Activated CD4-positive, alpha-beta T cell treated with anti-CD3 and anti-CD28 coated beads, Interleukin-2, Interleukin-6, amounts not matched to agents 100 ng/mL and 50 ng/mL, durations not matched to agents 16 hours and 8 hours (primary cell): ENCODE results near the gene ACOT7.

Source experiments
- DNase-seq: peaks from one replicate; pipeline ENCODE4 v3.0.0-alpha.2; 2020

The ACOT7 gene

DNA sequence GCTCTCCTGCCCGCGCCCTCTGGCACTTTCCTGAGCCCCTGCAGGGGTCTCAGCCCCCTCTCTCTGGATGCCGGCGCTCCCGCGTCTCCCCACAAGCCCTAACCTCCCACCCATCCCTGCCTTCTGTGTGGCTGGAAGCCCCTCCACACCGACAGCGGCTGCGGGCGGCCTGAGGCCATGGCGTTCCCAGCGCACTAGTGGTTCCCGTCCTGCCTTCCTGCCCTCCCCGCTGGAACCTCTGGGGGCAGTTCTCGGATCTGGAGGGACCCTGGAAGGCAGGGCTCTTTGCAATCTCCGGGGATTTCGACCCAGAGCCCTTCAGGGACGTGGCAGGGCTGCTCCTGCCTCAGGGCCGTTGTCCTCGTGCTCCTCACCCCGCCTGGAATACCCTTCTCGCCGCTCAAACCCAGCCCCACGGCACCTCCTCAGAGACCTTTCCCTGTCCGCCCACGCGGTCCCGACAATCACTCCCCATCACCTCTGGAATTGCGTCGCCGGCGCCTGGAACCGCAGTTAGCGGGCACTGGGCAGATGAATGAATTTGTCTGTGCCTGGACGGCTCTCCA lies 30.5 kb upstream of the ACOT7 start:
- no peak for DNase-seq

DNA sequence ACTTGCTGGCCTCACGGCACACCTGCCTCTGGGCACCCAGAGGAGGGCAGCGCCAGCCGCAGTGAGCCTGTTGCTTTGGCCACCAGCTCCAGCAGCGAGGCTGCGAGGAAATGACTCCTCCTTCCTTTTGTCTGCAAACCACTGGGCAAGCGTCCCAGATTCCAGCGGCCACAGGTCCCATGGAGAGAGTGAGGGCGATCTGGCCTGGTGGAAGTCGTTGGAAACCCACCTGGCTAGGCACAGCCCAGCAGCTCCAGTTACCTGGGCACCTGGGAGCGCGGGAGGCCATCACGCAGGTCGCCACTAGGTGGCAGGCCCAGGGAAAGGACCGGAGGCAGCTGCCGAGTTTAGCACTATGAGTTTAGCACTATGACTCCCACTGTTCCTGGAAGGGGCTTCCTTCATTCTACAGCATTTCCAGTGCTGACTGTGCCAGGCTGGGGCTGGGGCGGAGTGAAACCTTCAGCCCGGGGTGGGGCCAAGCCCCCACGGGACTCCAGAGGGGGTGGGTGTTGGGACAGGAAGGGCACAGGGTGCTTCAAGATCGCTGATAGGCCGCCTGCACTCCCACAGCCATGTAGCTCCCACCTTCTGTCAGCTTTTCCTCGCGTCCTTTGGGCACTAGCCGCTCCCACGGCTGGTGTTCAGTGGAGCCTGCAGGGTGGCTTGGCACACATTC lies 29.9 kb upstream of the ACOT7 start:
- peak; percentile 75 for DNase-seq

DNA sequence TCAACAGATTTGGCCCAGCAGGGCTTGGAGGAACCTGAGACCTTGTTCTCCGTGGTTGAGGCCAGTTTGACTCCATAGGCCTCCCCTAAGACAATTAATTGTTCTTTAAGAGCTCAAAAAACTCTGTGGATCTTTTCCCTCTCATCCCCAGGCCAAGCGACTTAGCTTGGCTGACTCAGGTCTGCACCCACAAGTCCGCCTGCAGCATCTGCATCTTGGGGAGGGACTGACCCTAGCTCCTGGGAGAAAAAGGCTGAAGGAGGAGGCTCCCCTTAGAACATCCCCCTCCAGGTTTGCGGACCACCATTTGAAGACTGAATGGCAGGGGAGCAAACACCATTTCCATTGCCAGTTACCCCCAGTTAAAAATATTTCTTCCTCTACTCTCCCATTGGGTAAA lies 27.7 kb upstream of the ACOT7 start:
- DNase-seq: no peak

DNA sequence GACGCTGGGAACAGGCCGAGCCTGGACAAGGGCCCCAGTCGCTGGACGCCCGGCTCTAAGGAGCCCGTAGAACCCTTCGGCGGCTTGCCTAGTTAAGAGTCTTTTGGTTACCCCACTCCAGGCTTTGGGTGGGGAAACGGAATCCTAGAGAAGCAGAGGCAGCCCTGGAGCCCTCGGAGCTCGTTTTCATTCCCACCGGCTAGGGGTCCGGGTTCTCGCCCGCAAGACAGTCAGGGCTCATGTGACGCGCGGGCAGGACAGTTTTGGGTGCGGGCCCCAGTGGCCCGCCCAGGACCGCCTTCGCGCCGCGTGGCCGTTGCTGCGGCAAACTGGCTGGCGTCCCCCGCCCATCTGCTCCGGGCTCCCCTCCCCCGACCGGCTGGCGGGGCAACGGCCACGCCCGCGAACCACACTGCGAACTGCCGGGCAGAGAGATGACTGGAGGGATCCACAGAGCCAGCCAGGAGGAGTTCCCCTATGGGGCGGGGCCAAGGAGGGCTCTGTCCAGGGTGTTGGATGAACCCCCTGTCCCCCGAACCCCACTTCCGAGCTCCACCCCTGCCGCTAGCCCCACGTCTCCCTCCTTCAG lies 27.0 kb upstream of the ACOT7 start:
- peak; percentile 23 for DNase-seq

DNA sequence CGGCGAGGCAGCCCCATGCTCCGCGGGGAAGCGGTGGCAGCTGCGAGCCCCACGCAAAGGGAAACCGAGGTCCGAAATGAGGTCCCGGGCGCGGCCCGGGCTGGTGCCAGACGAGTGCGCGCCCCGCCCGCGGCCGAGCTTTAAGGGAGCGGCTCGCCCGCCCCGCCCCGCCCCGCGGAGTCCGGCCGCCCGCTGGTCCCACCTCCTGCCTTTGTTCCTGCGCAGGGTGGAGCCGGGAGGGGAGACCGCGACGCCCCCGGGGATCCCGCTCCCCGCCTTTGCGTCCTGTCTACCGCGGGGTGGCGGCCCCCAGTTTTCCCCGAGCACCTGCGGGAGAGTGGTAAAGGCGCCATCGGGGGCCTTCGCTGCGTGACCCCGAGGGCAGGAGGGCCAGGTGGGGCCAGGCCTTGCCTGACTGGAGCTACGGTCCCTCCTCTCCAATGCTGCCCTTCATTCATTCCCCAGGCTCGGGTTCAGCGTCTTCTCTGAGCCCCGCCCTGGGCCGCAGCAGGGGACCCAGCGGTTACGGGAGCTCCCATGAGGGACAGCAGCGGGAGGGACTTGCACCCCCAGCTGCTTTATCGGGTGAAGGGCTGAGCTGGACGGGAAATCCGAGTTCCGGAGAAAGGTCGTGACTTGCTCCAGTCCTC lies 26.4 kb upstream of the ACOT7 start, which contains the start of gene HES2:
HES2 (minus strand) TSS at position 116 of the 650 bp plus-strand sequence; CDS start at position 17, 99 bp downstream.
- peak; percentile 16 for DNase-seq

DNA sequence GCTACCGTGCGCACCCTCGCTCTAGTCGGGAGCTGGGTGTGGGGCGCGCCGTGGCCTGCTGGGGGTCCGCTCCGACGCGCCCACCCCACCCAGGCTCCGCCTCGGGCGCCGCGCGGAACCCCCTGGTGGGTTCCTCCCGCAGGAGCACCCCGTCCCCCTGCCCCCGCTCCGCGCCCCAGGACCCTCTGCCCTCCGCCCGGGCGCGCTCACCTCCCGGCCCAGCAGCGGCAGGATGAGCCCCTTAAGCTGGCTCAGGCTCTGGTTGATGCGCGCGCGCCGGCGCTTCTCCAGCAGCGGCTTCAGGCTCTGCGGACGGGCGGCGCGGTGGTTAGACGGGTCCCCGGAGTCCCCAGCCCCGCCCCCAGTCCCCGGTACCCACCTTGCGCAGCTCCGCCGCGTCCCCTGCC lies 25.8 kb upstream of the ACOT7 start:
- no peak for DNase-seq

DNA sequence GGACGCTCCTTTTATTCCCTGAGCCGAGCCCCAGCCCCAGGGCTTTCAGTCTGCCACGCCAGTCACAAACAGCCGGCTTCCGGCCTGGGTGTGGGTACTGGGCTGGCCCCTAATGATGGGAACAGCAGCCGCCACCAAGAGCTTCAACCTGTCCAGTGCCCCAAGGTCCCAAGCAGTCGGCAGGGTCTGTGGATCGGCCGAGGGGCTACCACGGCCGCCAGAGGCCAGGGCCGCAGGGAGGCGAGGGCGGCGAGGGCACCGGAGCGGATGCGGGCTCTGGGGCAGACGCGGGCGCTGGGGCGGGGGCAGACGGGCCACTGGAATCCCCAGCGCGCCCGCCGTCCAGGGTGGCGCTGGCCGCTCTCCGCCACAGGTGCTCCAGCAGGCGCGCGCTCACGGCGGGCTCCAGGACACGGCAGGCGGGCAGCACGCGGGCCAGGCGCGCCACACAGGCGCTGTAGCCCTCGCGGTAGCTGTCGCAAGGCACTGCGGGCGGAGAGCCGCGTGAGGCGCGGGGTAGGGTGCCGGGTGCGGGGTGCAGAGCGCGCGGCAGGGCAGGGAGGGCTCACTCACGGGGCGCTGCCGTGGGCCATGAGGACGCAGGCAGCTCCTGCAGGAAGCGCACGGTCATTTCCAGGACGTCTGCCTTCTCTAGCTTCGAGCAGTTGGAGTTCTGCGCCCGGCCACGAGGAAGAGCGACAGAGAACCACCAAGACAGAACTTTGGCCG lies 25.3 kb upstream of the ACOT7 start:
- DNase-seq: no peak

DNA sequence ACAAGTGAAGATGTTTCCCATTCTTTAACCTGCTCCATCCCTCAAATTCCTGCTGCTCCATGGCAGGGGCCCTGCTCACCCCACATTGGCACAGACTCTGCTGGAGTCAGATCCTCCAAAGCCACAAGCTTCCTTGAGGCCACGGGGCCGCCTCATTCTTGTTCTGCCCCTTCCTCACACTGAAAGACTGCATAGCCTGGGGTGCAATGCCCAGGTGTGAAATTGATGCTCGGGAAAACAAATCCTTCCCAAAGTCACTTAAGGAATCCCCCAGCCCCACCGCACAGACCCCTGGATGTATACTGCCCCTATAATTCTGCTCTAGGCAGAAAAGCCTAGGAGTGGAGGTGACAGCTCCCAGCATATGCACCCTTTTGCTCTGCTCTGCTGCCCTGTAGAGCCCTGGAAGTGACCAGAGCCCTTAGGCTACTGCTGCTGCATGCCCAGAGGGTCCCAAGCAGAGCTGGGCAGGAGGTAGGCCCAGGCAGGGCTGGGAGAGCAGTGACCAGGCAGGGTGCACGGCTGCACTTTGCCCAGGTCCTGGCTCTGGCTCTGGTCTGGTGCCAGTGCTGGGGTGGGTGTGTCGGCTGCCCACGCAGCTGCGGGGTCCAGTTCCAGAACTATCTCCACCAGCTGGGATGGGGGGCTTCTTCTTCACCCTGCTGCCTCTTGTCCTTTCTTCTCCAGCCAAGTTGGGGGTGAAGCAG lies 24.5 kb upstream of the ACOT7 start:
- DNase-seq: no peak

DNA sequence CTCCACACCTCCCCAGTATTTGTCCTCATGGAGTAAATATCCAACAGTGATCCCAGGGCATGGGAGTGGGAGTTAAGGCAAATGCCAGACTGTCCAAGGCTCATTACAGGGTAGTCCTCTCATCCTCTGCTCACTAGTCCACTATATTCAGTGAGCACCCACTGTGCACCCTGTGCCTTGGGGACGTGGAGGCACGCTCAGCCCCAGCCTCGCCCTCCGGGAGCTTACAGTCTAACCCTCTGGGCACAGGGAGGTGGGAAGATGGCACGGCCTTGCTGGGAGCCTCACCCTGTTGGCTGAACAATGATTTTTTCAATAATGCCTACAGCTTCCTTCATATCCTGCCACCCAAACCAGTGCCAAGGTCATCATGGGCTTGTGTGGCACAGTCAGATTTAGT lies 23.3 kb upstream of the ACOT7 start:
- DNase-seq: no peak

DNA sequence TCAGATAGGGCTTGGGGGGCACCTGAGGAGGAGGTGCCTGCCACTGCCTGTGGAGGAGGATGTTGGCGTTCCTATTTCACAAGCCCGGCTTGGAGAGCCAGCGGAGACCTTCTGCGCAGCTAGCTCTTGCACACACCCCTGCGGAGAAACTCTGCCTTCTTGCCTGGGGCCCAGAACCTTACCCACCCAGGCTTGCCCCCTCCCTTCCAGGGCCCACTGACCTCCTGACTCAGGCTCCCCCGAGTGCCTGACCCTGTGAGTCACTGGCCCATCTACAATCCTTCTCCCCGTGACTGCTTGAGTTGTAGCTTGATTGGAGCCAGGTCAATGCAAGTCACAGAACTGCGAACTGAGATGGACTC lies 22.7 kb upstream of the ACOT7 start:
- no peak for DNase-seq

DNA sequence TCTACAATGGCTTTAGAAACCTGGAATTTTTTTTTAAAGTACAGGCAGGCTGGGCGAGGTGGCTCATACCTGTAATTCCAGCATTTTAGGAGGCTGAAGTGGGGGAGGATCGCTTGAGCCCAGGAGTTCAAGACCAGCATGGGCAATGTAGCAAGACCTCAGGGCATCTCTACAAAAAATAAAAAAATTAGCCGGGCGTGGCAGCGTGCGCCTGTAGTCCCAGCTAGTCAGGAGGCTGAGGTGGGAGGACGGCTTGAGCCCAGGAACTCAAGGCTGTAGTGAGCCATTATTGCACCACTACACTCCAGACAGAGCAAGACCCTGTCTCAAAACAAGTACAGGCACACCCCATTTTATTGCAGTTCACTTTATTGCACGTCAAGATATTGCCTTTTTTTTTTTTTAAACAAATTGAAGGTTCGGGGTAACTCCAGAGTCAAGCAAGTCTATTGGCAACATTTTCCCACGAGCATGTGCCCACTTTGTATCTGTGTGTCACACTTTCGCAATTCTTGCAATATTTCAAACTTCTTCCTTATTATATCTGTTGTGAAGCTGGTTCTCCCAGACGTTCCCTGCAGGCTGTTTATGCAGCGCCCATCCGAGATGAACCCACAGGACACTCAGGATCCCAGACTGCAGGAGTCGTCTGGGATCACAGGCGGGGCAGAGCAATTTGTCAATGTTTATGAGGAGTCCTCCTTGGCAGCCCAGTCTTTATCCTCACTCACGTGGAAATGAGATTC lies 21.5 kb upstream of the ACOT7 start:
- DNase-seq: no peak

DNA sequence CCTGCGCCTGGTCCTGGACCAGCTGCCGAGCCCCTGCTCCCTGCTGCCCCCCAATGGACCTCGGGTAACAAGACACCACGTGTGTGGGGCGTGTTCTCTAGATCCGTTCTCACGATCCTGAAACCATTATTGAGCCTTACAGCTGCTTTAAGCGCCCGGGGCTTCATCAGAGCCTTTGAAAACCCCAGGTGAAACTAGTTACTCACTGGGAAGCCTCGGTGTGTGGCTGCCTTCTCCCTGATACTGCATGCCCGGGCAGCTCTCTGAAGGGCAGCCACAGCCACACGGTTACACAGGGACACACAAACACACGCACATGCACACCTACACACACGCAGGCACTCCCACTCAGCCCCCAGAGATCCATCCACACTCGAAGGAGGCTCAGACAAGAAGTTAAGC lies 20.9 kb upstream of the ACOT7 start:
- DNase-seq: peak; percentile 58

DNA sequence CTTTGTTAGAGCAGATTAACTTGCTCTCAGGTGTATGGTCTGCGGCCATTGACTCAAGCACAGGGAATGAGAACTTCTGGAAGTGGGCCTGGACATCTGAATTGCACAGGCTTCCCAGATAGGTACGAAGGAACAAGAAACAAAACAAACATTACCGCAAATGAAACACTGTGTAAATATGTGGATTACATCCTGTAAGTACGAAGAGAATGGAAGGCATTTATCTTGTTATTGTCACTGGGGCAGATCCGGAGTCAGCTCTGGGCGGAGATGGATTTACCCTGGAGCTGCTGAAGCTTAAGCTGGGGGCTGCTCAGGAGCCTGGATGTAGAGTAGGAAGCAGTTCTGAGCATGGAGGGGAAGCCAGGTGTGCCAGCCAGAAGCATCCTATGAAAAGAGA lies 19.3 kb upstream of the ACOT7 start:
- DNase-seq: no peak

DNA sequence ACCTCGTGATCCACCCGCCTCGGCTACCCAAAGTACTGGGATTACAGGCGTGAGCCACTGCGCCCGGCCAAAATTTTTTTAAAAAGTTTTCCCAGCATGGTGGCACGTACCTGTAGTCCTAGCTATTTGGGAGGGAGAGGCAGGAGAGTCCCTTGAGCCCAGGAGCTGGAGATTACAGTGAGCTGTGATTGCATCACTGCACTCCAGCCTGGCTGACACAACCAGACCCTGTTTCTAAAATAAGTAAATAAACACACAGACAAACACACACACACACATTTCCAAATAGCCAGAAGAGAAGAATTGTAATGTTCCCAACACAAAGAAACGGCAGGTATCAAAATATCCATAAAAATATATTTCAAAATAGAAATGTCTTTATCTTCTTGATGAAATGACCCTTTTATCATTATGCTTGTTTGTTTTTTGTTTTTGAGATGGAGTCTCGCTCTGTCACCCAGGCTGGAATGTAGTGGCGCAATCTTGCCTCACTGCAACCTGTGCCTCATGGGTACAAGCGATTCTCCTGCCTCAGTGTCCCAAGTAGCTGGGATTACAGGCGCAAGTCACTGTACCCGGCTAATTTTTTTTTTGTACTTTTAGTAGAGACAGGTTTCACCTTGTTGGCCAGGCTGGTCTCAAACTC lies 16.8 kb upstream of the ACOT7 start:
- DNase-seq: no peak

DNA sequence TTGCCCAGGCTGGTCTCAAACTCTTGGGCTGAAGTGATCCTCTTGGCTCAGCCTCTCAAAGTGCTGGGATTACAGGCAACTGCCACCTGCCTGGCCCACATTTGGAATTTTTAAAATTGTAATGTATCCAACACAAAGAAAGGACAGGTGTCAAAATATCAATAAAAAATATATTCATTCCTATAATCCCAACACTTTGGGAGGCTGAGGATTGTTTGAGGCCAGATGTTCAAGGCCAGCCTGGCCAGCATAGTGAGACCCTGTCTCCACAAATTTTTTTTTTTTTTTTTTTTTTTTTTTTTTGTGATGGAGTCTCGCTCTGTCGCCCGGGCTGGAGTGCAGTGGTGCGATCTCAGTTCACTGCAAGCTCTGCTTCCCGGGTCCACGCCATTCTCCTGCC lies 16.2 kb upstream of the ACOT7 start:
- no peak for DNase-seq

DNA sequence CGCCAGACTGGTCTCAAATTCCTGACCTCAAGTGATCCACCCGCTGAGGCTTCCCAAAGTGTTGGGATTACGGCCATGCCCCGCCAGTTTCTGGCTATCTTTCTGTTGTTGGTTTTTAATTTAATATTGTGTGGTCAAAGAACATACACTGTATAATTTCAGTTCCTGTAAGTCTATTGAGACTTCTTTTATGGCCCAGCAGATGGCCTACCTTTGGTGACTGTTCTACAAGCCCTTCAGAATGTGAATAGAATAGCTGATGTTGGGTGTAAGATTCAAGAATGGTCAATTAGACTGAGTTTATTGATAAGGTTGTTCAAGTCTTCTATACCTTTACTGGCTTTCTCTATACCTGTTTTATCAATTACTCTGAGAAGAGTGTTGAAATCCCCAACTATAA lies 15.5 kb upstream of the ACOT7 start:
- DNase-seq: no peak

DNA sequence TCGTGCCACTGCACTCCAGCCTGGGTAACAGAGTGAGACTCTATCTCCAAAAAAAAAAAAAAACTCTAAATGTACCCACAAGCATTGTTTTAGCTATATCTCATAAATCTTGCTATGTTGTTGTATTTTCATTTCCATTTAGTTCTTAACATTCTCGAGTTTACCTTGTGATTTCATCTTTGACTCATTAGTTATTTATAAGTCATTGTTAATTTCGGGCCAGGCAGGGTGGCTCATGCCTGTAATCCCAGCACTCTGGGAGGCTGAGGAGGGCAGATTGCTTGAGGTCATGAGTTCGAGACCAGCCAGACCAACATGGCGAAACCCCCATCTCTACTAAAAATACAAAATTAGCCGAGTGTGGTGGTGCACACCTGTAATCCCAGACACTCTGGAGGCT lies 14.5 kb upstream of the ACOT7 start:
- DNase-seq: no peak

DNA sequence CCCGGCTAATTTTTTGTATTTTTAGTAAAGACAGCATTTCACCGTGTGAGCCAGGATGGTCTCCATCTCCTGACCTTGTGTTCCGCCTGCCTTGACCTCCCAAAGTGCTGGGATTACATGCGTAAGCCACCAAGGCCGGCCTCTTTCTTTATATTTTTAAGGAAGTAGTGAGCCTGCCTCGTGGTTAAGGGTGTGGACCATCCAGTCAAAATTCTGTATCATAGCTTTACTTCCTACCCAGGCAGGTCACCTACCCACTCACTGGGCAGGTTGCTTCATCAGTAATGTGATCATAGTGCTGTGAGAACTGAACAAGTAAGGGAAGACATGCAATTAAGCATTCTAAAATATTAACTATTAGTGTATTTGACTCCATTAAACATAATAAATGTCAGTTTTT lies 8.1 kb upstream of the ACOT7 start:
- DNase-seq: no peak

DNA sequence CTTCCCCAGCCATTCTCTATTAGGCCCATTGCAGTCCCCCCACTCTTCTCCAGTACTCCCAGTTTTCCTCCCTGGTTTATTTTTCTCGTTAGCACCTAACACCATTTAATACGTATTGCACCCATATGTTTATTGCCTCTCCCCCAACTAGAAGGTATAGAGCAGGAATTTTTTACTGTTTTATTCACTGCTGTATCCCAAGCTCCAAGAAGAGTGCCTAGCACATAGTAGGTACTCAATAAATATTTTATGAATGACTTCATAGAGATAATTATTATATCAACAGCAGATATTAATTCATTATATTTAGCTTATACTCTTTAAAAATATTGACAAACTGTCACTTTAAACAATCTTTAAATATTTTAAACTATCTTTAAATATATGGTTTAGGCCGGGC lies 5.7 kb upstream of the ACOT7 start:
- no peak for DNase-seq

DNA sequence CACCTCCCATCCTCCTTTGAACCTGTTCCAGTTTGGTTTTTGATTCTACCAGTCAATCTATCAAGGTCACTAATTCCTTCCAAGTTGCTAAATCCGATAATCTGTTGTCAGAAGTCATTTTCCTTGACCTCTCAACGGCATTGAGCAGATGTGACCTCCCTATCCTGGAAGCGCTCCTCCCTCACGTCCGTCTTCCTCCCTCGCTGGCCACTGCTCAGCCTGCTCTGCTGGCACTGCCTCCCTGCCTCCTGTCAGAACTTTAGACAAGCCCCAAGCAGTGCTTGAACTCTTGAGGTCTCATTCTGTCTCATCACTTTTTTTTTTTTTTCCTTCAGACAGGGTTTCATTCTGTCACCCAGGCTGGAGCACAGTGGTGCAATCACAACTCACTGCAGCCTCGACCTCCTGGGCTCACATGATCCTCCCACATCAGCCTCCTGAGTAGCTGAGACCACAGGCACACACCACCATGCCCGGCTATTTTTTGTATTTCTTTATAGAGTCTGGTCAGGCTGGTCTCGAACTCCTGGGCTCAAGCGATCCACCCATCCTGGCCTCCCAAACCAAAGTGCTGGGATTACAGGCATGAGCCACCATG lies 4.4 kb upstream of the ACOT7 start:
- no peak for DNase-seq

DNA sequence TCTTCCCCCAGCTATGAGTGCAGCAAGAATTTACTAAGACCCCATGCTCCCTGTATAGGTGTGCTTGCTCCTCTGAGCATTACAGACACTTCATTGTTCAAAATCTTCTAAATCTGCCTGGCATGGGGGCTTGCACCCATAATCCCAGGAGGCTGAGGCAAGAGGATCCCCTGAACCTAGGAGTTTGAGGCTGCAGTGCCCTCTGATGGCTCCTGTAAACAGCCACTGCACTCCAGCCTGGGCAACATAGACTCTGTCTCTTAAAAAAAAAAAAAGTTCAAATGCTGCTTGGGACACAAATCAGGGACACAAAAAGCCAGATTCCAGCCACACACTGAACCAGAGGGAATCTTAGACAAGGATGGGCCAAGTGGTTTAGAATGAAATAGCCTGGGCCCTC lies 3.4 kb upstream of the ACOT7 start:
- no peak for DNase-seq
